Neural crest cell (in vitro differentiated cells): ENCODE measurements around the gene BMPR1A. TPM values are rescaled to one million over a fixed set of nuclear protein-coding genes. Genes with fewer than 3 reads are reported as not detected.

Source experiments
- DNase-seq: peaks from one replicate; pipeline ENCODE4 v3.0.0; 2021; ENCODE audit warnings: low read depth, mixed read lengths, low spot score
- H3K27ac Mint-ChIP-seq: one replicate; pipeline ENCODE4 v1.8.0; 2021; ENCODE audit warnings: mild to moderate bottlenecking, mixed read lengths; ENCODE audit not compliant: unreplicated experiment
- H3K27me3 Mint-ChIP-seq: 2 replicates; pipeline ENCODE4 v1.8.0; 2021; ENCODE audit warnings: low read depth, mild to moderate bottlenecking, mixed read lengths
- H3K36me3 Mint-ChIP-seq: 2 replicates; pipeline ENCODE4 v1.8.0; 2021; ENCODE audit warnings: low read depth, mild to moderate bottlenecking, mixed read lengths
- H3K4me1 Mint-ChIP-seq: 2 replicates; pipeline ENCODE4 v1.8.0; 2021; ENCODE audit warnings: mixed read lengths
- H3K4me3 Mint-ChIP-seq: one replicate; pipeline ENCODE4 v1.8.0; 2021; ENCODE audit warnings: mild to moderate bottlenecking, mixed read lengths
- H3K9me3 Mint-ChIP-seq: 2 replicates; pipeline ENCODE4 v1.8.0; 2021; ENCODE audit warnings: mixed read lengths
- total RNA-seq: library from RNA; stranded (reverse); gene quantifications from 2 replicates; pipeline ENCODE4 v1.2.1, GENCODE V29; 2021
- TF ChIP-seq, protein P1 (sequence below): fragments of 200-600 bp; sonication (generic); conservative IDR thresholded peaks from 2 replicates; pipeline ENCODE4 v1.5.0; 2021; ENCODE audit warnings: antibody characterized with exemption, mild to moderate bottlenecking

BMPR1A gene
- total RNA-seq, 1 donor from 2014 or later: 78.6 TPM

DNA sequence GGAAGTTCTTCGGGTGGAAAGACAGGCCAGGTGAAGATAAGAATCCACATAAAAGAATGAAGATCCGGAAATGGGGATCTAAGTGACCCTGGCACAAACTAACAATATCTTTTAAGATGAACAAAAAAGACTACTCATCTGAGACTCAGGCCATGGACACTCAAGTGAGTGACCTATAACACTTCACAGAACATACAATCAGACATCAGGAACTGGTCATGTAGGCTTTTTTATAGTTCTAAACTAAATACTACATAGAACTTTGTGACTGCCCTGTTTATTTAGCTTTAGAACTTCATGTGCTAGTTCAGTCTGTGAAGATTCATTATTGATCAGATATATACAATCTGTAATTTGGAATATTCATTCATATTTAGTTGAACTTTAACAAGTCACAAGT, 148.2 kb downstream of the BMPR1A start:
- TF ChIP-seq, protein P1, sequence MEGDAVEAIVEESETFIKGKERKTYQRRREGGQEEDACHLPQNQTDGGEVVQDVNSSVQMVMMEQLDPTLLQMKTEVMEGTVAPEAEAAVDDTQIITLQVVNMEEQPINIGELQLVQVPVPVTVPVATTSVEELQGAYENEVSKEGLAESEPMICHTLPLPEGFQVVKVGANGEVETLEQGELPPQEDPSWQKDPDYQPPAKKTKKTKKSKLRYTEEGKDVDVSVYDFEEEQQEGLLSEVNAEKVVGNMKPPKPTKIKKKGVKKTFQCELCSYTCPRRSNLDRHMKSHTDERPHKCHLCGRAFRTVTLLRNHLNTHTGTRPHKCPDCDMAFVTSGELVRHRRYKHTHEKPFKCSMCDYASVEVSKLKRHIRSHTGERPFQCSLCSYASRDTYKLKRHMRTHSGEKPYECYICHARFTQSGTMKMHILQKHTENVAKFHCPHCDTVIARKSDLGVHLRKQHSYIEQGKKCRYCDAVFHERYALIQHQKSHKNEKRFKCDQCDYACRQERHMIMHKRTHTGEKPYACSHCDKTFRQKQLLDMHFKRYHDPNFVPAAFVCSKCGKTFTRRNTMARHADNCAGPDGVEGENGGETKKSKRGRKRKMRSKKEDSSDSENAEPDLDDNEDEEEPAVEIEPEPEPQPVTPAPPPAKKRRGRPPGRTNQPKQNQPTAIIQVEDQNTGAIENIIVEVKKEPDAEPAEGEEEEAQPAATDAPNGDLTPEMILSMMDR: no peak
- Mint-ChIP-seq H3K27me3 (no peaks in the 10 kb centered on the region), H3K36me3 (peaks cover 37% of the 10 kb centered on the region), H3K27ac (no peak overlapping the region), H3K4me3 (no peak overlapping the region), H3K4me1 (peaks cover 19% of the 10 kb centered on the region), H3K9me3 (no peaks in the 10 kb centered on the region)
- no peak for DNase-seq

DNA sequence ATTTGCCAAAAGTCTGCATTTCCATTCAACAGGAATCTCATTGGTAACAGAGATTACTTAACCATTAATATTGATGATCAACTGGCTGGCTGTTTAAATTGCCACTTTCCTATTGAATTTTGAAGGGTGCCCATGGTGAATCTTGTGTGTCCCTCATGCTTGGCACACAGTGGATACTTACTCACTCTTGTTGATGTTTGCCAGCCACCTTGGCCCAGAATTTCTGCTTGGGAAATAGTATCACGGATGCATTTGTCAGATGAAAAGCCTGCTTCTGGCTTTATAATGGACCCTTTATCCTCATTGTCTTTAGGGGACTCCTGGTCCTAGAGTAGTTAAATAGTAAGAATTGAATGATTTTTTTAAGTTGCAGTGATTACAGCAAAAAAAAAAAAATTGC, 149.0 kb downstream of the BMPR1A start:
- no peaks in the 10 kb centered on the region for H3K9me3 Mint-ChIP-seq
- no peak overlapping the region for H3K4me3 Mint-ChIP-seq
- H3K4me1 Mint-ChIP-seq: peaks cover 16% of the 10 kb centered on the region
- no peak overlapping the region for H3K27ac Mint-ChIP-seq
- TF ChIP-seq, protein P1: no peak
- H3K36me3 Mint-ChIP-seq: peaks cover 37% of the 10 kb centered on the region
- H3K27me3 Mint-ChIP-seq: no peaks in the 10 kb centered on the region
- no peak for DNase-seq

DNA sequence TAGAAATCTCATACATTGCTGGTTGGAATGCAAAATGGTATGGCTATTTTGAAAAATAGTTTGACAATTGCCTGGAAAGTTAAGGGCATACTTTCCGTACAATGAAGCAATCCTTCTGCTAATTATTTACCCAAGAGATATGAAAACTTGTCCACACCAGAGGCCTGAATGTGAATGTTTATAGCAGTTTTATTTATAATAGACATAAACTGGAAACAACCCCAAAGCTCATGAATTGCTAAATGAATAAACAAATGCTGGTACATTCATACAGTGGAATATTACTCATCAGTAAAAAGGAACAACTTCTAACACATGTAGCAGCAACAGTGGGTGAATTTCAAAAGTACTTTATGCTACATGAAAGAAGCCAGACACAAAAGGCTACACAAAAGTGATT, 158.3 kb downstream of the BMPR1A start:
- Mint-ChIP-seq H3K27ac (no peak overlapping the region), H3K27me3 (no peaks in the 10 kb centered on the region), H3K4me3 (no peak overlapping the region), H3K36me3 (peaks cover 23% of the 10 kb centered on the region), H3K9me3 (no peaks in the 10 kb centered on the region), H3K4me1 (no peaks in the 10 kb centered on the region)
- no peak for DNase-seq
- TF ChIP-seq, protein P1: no peak

DNA sequence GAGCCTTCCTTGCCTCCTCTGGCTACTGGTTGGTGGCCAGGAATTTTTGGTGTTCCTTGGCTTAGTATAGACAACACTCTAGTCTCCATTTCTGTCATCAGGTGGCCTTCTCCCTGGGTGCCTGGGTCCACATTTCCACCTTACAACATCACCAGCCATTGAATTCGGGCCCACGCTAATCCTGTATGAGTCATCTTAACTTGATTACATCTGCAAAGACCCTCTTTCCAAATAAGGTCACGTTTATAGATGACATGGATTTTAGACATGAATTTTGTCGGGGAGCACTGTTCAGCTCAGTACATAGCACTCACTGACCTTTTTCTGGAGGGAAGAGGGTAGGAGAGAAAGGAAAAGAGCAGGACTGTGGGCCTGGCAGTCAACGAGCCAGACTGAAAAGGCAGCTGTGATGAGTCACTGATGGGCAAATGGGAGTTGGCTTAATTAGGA, 161.6 kb downstream of the BMPR1A start:
- no peaks in the 10 kb centered on the region for H3K9me3 Mint-ChIP-seq
- H3K27ac Mint-ChIP-seq: no peak overlapping the region
- no peak overlapping the region for H3K4me3 Mint-ChIP-seq
- no peaks in the 10 kb centered on the region for H3K4me1 Mint-ChIP-seq
- no peaks in the 10 kb centered on the region for H3K27me3 Mint-ChIP-seq
- H3K36me3 Mint-ChIP-seq: peaks cover 33% of the 10 kb centered on the region
- DNase-seq: no peak
- TF ChIP-seq, protein P1: no peak

GRCh38 chr10:86922553-86922961, 166.1 kb downstream of the BMPR1A start:
- Mint-ChIP-seq H3K4me3 (no peak overlapping the region), H3K4me1 (no peaks in the 10 kb centered on the region), H3K36me3 (peaks cover 23% of the 10 kb centered on the region), H3K27ac (no peak overlapping the region), H3K9me3 (no peaks in the 10 kb centered on the region), H3K27me3 (no peaks in the 10 kb centered on the region)
- no peak for DNase-seq
- TF ChIP-seq, protein P1: no peak
